CD4-positive, alpha-beta memory T cell (primary cell): ENCODE data around the gene NDUFB1. TPM values are rescaled to one million over a fixed set of nuclear protein-coding genes. Genes with fewer than 3 reads are reported as not detected.

Experiments used
- polyA plus RNA-seq, 2 donors: library from polyadenylated mRNA; unstranded; fragments of 300-500 nt; fragmentation: Illumina TruSeq; gene quantifications; one replicate each; pipeline ENCODE4 v1.2.3, GENCODE V29; 2021
- total RNA-seq, 2 experiments: library from RNA; stranded (reverse); gene quantifications; one replicate each; pipeline ENCODE4 v1.2.3, GENCODE V29; 2021

Gene NDUFB1
- total and polyA plus RNA-seq, 4 experiments from 2014 or later, result 94.6 to 310 (median 194) TPM

Other genes starting within 250 kb of the NDUFB1 start
- 1 to 10 TPM; 7.9 to 8.0 TPM for gene FBLN5, start 174.0 kb downstream of the NDUFB1 start, total RNA-seq
- gene FBLN5, start 174.0 kb downstream of the NDUFB1 start, polyA plus RNA-seq, result 10 to 100 TPM; 23.7 TPM
- gene TRIP11, start 81.6 kb downstream of the NDUFB1 start, total RNA-seq, result 10 to 100 TPM; 68.0 to 68.7 TPM
- gene TRIP11, start 81.6 kb downstream of the NDUFB1 start, polyA plus RNA-seq, result 10 to 100 TPM; 24.6 to 77.2 TPM
- gene ATXN3, start 15.1 kb downstream of the NDUFB1 start, total RNA-seq, result 10 to 100 TPM; 48.9 to 52.4 TPM
- gene ATXN3, start 15.1 kb downstream of the NDUFB1 start, polyA plus RNA-seq, result 10 to 100 TPM; 12.1 to 19.9 TPM
- 10 to 100 TPM; 71.2 to 71.9 TPM for gene CPSF2, start 263 bp upstream of the NDUFB1 start, total RNA-seq
- 10 to 100 TPM; 24.0 to 37.0 TPM for gene CPSF2, start 263 bp upstream of the NDUFB1 start, polyA plus RNA-seq
- gene SLC24A4, start 201.5 kb upstream of the NDUFB1 start, total RNA-seq, result not detected
- gene SLC24A4, start 201.5 kb upstream of the NDUFB1 start, polyA plus RNA-seq, result not detected